Stimulated activated CD8-positive, alpha-beta memory T cell treated with anti-CD3 and anti-CD28 coated beads, Interleukin-4, amount 100 ng/mL, for 1 hour (primary cell): ENCODE results near the gene GRIK4.

Experiments
- DNase-seq, 2 donors: peaks; one replicate each; pipeline ENCODE4 v3.0.0-alpha.2; 2020; ENCODE audit warnings: low read depth in 2 of 2, low spot score in 1 of 2

Gene GRIK4

GRCh38 chr11:120938260-120938659 lies 426.7 kb downstream of the GRIK4 start:
- no peak for DNase-seq

GRCh38 chr11:120940160-120940848 lies 428.8 kb downstream of the GRIK4 start:
- no peak for DNase-seq

DNA sequence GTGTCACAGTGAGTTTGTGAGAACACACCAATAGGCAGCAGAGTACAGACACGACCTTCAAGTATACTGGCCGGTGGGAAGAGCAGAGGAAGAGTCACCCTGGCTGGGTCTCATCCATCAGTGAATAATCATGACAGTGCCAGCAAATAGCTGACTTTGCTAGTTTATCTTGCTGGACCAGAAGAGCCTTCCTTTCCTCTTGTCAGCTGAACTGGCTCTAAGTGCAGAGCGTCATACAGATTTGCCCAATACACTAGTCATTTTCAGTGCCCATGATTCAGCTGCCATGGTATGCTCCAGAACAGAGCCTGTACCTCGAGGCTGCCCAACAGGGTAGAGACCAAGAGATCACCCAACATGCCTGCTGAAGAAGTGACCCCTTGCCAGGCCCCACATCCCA lies 429.5 kb downstream of the GRIK4 start:
- DNase-seq = no peak

GRCh38 chr11:120942701-120943100 lies 431.2 kb downstream of the GRIK4 start:
- DNase-seq = no peak

DNA sequence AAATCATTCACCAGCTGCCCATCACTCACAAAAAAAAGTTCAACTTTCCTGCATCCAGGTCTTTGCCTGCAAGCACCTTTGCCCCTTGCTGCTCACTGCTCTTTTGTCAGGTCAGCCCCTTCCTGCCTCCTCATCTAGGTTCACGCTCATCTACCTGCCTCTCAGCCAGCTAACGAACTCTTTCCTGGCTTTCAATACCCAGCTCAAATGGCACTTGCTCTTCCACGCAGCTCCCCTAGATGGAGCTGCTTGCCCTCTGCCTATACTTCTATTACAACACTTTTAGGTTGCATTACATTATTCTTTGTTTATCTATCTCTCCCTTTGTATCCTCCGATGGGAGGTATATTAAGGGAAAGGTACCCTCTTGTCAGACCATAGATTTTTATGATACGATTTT lies 433.5 kb downstream of the GRIK4 start:
- DNase-seq = no peak

GRCh38 chr11:120950880-120951279 lies 439.3 kb downstream of the GRIK4 start:
- DNase-seq = no peak

DNA sequence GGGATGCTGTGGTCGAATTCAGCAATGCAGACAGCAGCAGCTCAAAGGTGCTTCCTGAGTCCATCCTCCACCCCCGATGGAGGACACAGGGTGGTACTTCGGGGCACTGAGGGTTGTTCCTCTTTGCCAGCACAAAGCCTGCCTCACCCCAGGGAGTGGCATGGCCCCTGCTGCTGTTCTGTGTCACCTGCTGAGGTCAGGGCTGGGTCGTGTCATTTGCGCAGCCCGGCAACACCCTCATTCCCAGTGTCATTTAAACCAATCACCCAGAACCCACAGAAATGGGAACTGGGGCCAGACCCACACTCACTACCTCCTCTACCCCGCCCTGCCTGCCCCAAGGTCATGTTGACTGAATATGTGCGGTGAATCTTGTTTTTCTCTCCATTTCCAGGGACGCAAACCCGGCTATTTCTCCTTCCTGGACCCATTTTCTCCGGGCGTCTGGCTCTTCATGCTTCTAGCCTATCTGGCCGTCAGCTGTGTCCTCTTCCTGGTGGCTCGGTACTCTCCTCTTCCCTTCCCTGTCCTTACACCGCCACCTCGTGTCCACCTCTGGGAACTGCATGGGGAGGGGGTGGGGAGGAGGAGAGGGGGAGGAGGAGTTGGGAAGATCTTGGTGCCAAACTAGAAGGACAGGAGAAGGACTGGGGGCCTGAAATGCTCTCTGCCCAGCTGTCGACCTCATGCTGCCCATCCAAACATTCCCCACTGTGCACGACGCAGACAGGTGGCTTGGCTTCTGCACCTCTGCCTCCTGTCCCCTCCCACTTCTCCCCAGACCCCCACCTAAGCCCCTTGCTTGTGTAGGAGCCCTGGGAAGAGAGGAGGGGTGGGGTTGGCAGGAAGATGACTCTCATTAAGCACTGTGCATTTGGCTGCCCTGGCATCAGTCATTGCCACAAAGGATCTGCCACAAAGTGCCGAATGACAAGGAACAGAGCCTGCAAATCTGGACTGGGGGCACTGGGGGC lies 441.2 kb downstream of the GRIK4 start:
- DNase-seq = peak in 1 of 2 donors; percentile 25

GRCh38 chr11:120954381-120954780 lies 442.8 kb downstream of the GRIK4 start:
- DNase-seq = no peak

DNA sequence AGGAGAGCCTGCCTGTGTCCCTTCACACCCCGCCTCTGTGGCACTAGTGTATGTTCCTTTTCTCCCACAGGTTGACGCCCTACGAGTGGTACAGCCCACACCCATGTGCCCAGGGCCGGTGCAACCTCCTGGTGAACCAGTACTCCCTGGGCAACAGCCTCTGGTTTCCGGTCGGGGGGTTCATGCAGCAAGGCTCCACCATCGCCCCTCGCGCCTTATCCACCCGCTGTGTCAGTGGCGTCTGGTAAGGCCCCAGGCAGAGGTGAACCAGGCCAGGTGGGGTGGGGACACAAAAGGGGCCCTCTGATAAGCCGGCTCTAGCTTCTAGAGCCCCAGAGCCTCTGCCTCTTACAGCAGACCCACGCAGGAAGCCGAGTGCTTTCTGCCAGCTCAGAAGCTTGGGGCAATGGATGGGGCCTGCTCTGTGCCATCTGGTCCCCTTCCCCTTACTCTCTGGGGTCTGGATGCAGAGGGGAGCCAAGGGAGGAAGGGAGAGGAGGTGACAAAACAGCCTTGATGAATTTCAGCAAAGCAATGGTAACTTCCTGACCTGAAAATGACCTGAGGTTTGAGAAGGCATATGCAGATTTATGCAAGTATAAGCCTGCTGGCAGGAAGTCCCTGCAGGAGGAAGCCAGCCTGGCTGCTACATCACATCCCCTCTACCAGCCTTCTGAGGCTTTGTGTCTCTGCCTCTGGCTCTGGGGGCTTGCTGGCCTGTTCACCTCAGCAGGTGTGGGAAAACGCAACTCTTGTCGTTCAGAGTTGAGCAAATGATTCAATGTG lies 445.4 kb downstream of the GRIK4 start:
- no peak for DNase-seq

DNA sequence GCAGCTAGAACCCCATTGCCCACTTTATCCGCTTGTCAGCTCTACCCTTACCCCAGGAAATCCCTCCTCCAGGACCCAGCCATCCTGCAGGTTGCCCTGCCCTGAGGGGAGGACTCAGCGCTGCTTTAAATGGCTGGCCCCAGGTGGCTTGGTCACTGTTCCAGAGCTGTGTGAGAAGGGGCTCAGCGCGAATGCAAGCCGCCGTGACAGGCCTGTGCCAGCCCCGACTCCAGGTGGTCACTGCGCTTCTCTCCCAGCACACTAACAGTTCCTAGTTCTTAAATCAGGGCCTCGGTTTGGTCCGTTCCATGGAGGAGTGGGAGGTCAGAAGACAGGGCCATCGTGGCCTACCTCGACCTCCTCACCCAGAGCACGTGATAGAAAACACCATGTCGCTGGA lies 446.6 kb downstream of the GRIK4 start:
- DNase-seq = no peak

- no peak for DNase-seq
Measured at GRCh38 chr11:120959189-120959588, 447.6 kb downstream of the GRIK4 start.

DNA sequence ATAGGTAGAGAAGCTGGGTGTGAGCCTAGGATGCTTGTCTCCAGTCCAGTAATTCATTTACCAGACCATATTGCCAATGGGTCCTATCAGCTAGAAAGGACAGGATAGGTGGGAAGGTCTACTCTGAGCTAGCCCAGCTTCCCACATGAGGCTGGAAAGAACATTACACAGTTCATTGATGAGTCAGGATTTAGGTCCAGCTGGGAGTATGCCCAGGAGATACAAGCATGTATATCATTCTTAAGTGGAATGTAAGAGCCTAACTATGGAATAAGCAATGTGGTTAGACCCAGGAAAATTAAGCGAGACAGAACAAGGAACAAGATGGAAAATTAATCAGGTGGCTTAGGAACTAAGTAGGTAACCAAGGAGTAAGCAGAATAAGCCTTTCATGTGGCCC lies 453.3 kb downstream of the GRIK4 start:
- no peak for DNase-seq

- no peak for DNase-seq
Measured at GRCh38 chr11:120966840-120967239, 455.3 kb downstream of the GRIK4 start.

DNA sequence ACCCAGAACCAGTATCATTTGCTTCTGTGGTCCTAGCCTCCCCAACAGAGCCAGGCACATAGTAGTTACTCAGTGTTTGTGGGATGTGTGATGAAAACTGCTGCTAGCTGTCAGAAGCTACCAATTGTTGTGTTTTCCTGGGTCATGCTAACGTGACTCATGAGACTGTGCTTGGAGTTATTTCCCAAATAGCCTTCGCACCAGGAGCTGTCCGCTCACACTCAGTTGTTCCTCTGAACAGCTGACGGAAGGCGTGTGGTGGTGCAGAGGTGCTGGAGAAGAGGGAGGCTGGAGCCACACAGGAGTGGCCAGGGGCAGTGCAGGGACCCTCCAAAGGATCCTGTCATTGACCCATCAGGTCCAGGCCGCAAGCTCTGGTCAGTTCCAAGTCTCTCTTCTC lies 458.4 kb downstream of the GRIK4 start:
- no peak for DNase-seq

DNA sequence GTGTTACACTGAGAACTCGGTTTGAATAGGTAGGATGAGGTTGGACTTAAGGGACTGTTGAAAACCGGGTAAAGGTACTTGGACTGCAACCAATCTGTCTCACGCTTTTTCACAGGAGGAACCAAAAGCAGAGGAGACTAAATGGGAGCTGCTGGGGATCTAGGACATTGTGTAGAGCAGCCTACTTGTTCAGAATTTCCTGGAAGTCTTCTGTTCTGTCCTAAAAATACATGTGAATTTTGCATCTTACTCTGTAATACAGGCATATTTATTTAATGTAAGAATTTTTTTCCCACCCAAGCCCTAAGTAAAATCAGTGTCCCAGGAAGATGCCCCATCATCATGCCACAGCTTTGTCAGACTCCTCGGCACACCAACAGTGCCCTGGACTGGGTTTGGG lies 460.3 kb downstream of the GRIK4 start:
- no peak for DNase-seq

GRCh38 chr11:120972621-120973020 lies 461.1 kb downstream of the GRIK4 start:
- DNase-seq = no peak

- no peak for DNase-seq
Measured at GRCh38 chr11:120973501-120973900, 462.0 kb downstream of the GRIK4 start.

DNA sequence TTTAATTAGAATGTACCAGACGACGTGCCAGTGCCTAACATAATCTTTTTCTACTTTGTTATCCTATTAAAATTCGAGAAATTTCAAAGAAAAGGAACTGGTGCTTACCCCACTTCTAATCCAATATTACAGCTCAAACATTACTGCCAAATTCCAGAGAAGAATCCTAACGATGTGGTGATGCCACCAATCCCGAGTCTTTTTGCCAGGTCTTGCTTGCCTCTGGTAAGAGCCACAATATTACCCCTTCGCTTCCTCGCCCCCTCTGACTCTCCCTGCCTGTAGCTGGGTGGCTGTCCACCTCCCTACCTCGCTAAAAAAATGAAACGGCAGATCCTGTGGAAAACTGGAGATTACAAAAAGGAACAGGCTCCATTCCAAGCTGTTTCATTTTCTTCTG lies 462.9 kb downstream of the GRIK4 start:
- DNase-seq = no peak

- DNase-seq = no peak
Measured at GRCh38 chr11:120974965-120975364, 463.4 kb downstream of the GRIK4 start.

DNA sequence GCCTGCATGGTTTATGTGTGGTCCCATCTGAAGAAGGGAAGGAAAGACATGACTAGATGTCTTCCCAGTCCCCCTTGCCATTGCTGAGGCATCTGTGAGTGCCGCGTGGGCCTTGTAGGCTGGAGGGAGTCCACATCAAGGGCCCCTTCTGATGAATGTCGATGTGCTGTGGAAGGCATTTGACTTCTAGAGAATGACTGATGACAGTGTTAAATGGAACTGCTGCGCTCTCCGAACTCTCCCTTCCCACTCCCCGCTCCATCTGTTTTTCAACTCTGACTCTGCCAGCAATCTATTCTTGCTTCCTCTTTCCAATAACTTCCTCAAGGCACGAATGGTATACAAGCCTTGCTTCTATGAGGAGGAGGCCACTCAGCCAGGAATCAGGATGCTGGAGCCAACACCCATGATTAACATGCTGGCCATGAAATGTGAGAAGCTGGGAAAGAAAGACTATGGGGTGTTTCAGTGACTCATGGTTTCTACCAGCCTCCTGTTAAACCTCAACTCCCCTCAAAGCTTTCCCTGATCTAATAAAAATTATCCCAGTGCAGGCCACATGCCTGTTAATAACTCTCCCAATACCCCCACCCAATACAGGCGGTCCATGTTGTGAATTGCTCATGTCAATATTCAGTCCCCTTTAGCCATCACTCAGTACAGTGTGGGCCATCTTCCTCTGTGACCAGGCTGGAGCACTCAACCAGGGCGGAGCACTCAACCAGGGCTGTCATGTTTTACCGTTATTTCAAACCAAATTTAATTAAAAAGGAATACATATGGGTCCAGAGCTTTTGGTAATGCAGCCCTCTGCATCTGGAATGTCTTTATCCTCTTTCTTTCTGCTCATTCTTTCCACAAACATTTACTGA lies 466.0 kb downstream of the GRIK4 start:
- DNase-seq = no peak

- no peak for DNase-seq
Measured at GRCh38 chr11:120978701-120979100, 467.2 kb downstream of the GRIK4 start.
